GM23338 (cell line): ENCODE measurements around the gene FAM209A. TPM values are rescaled to one million over a fixed set of nuclear protein-coding genes. Genes with fewer than 3 reads are reported as not detected.

Experiments used
- ATAC-seq: fragments of 200-7000 bp; cut with Tn5 transposase; 3 replicates; pipeline ENCODE4 v1.9.1; 2020
- DNase-seq: peaks from one replicate; pipeline ENCODE4 v3.0.0-alpha.2; 2015; ENCODE audit warnings: low spot score
- H2AFZ ChIP-seq: fragments of 200-600 bp; sonication (generic); 2 replicates; pipeline ENCODE4 v1.8.0; 2016; ENCODE audit warnings: antibody characterized with exemption, mild to moderate bottlenecking, moderate library complexity
- H3F3A ChIP-seq: fragments of 200-600 bp; sonication (generic); replicated peaks from 2 replicates; pipeline ENCODE4 v1.8.0; 2017; ENCODE audit warnings: antibody characterized with exemption, mixed run types, low read depth
- H3K27ac ChIP-seq: fragments of 200-600 bp; sonication (generic); 2 replicates; pipeline ENCODE4 v1.6.1; 2016; ENCODE audit warnings: low read depth
- H3K27me3 ChIP-seq: fragments of 200-600 bp; sonication (generic); 2 replicates; pipeline ENCODE4 v1.8.0; 2016; ENCODE audit warnings: mild to moderate bottlenecking, mixed run types, moderate library complexity; ENCODE audit not compliant: insufficient read depth
- H3K36me3 ChIP-seq: fragments of 200-600 bp; sonication (generic); 2 replicates; pipeline ENCODE4 v1.8.0; 2016; ENCODE audit warnings: mild to moderate bottlenecking; ENCODE audit not compliant: insufficient read depth
- H3K4me1 ChIP-seq: fragments of 200-600 bp; sonication (generic); 2 replicates; pipeline ENCODE4 v1.8.0; 2016; ENCODE audit warnings: mild to moderate bottlenecking, moderate library complexity; ENCODE audit not compliant: insufficient read depth
- H3K4me2 ChIP-seq: fragments of 200-600 bp; sonication (generic); 2 replicates; pipeline ENCODE4 v1.7.1; 2017; ENCODE audit warnings: mixed run types
- H3K4me3 ChIP-seq: fragments of 200-600 bp; sonication (generic); 2 replicates; pipeline ENCODE4 v1.6.1; 2016; ENCODE audit warnings: mixed run types
- H3K79me2 ChIP-seq: fragments of 200-600 bp; sonication (generic); replicated peaks from 2 replicates; pipeline ENCODE4 v1.8.0; 2017; ENCODE audit warnings: mild to moderate bottlenecking; ENCODE audit not compliant: insufficient read depth
- H3K9me2 ChIP-seq: fragments of 200-600 bp; sonication (generic); 2 replicates; pipeline ENCODE4 v1.8.0; 2017; ENCODE audit not compliant: insufficient read depth
- H4K20me1 ChIP-seq: fragments of 200-600 bp; sonication (generic); replicated peaks from 2 replicates; pipeline ENCODE4 v1.8.0; 2017; ENCODE audit warnings: mild to moderate bottlenecking; ENCODE audit not compliant: insufficient read depth
- H3K27ac Mint-ChIP-seq: 2 replicates; pipeline ENCODE4 v1.8.0; 2020; ENCODE audit warnings: inconsistent platforms, mild to moderate bottlenecking, moderate library complexity, mixed read lengths
- H3K27me3 Mint-ChIP-seq: 3 replicates; pipeline ENCODE4 v1.8.0; 2022; ENCODE audit warnings: low read depth, mild to moderate bottlenecking, moderate library complexity, mixed read lengths, inconsistent platforms; ENCODE audit not compliant: insufficient read depth, poor library complexity
- H3K36me3 Mint-ChIP-seq: 3 replicates; pipeline ENCODE4 v1.8.0; 2021; ENCODE audit warnings: low read depth, mild to moderate bottlenecking, inconsistent platforms, moderate library complexity, mixed read lengths
- H3K4me1 Mint-ChIP-seq: 3 replicates; pipeline ENCODE4 v1.8.0; 2020; ENCODE audit warnings: mild to moderate bottlenecking, inconsistent platforms, mixed read lengths
- H3K4me3 Mint-ChIP-seq: 3 replicates; pipeline ENCODE4 v1.8.0; 2021; ENCODE audit warnings: moderate library complexity, mild to moderate bottlenecking, inconsistent platforms, mixed read lengths
- H3K9me3 Mint-ChIP-seq: 3 replicates; pipeline ENCODE4 v1.8.0; 2020; ENCODE audit warnings: moderate library complexity, mild to moderate bottlenecking, inconsistent platforms, mixed read lengths
- CTCF ChIP-seq, 2 experiments: fragments of 200-600 bp in 1 of 2; sonication (generic) in 1 of 2; conservative IDR thresholded peaks; 2 replicates each; pipeline versions ENCODE4 v1.5.1 to v1.6.1; 2016 to 2017; ENCODE audit warnings: antibody characterized with exemption in 2 of 2, low read depth in 2 of 2, mild to moderate bottlenecking in 2 of 2, moderate library complexity in 1 of 2
- EZH2 ChIP-seq: fragments of 200-600 bp; sonication (generic); IDR thresholded peaks from one replicate; pipeline ENCODE4 v1.8.0; 2017; ENCODE audit warnings: antibody characterized with exemption, mild to moderate bottlenecking, low read depth; ENCODE audit not compliant: unreplicated experiment
- EZH2phosphoT487 ChIP-seq: fragments of 200-600 bp; sonication (generic); IDR thresholded peaks from one replicate; pipeline ENCODE4 v1.8.1; 2018; ENCODE audit warnings: antibody characterized with exemption; ENCODE audit not compliant: unreplicated experiment
- NANOG ChIP-seq: IDR thresholded peaks from 2 replicates; pipeline ENCODE4 v1.6.1; 2016; ENCODE audit warnings: antibody characterized with exemption, borderline replicate concordance
- POLR2AphosphoS5 ChIP-seq: IDR thresholded peaks from 2 replicates; pipeline ENCODE4 v1.6.1; 2016; ENCODE audit warnings: antibody characterized with exemption, low read depth
- REST ChIP-seq: IDR thresholded peaks from one replicate; pipeline ENCODE4 v1.6.1; 2018; ENCODE audit warnings: antibody characterized with exemption; ENCODE audit not compliant: unreplicated experiment
- STAT1 ChIP-seq: IDR thresholded peaks from one replicate; pipeline ENCODE4 v1.6.1; 2016; ENCODE audit warnings: antibody characterized with exemption; ENCODE audit not compliant: unreplicated experiment
- ZNF114 ChIP-seq: fragments of 250-450 bp; sonication (Bioruptor Pico); IDR thresholded peaks from 2 replicates; pipeline ENCODE4 v1.5.0; 2020; ENCODE audit warnings: mild to moderate bottlenecking, moderate library complexity
- ZNF462 ChIP-seq: fragments of 250-450 bp; sonication (Bioruptor Pico); IDR thresholded peaks from 2 replicates; pipeline ENCODE4 v1.5.0; 2020; ENCODE audit warnings: mild to moderate bottlenecking, moderate library complexity
- polyA plus RNA-seq: library from polyadenylated mRNA; unstranded; fragments of >200 nt; fragmentation: Nextera tagmentation; extraction: Ambion mirVana; gene quantifications from 2 replicates; pipeline ENCODE4 v1.2.1, GENCODE V29; 2016
- total RNA-seq: library from RNA; depleted of rRNA; stranded (reverse); fragments of >200 nt; shearing (Covaris generic); gene quantifications from 2 replicates; pipeline ENCODE4 v1.2.3, GENCODE V29; 2014

The FAM209A gene
- total and polyA plus RNA-seq, 2 experiments from 2014 or later, result not detected

GRCh38 chr20:56574531-56575142 lies 50.1 kb downstream of the FAM209A start:
- Histone ChIP-seq H3K4me1 (no peaks in the 10 kb centered on the region), H2AFZ (no peak overlapping the region), H3K27ac (no peak overlapping the region), H4K20me1 (no peaks in the 10 kb centered on the region), H3K36me3 (no peaks in the 10 kb centered on the region), H3K79me2 (no peaks in the 10 kb centered on the region), H3K9me2 (no peaks in the 10 kb centered on the region), H3F3A (no peaks in the 10 kb centered on the region), H3K4me2 (no peak overlapping the region), H3K4me3 (no peak overlapping the region), H3K27me3 (no peaks in the 10 kb centered on the region)
- no peak overlapping the region for H3K4me3 Mint-ChIP-seq
- peaks cover 7% of the 10 kb centered on the region; the same call in 2 of the 3 replicates for H3K4me1 Mint-ChIP-seq
- no peak for TF ChIP-seq EZH2phosphoT487
- TF ChIP-seq REST, result no peak
- no peak for TF ChIP-seq ZNF462 (CRISPR knock-in tag)
- TF ChIP-seq NANOG, result no peak
- no peak for TF ChIP-seq POLR2AphosphoS5
- TF ChIP-seq ZNF114 (CRISPR knock-in tag), result no peak
- no peak for TF ChIP-seq EZH2
- TF ChIP-seq STAT1, result no peak
- TF ChIP-seq CTCF (conservative IDR thresholded peaks at IDR 0.05; ENCODE audit: low read depth in 2 of 2), result no peak
- 0 out of 2 replicates have a peak overlapping the region, but pooled peaks have one; percentile 73 for H3K27ac Mint-ChIP-seq
- DNase-seq (no peak), ATAC-seq (no peak)
- no peaks in the 10 kb centered on the region; the same call in 2 of the 3 replicates for H3K36me3 Mint-ChIP-seq
- H3K27me3 Mint-ChIP-seq, result peaks cover 5% of the 10 kb centered on the region
- H3K9me3 Mint-ChIP-seq, result peaks cover 16% of the 10 kb centered on the region; the same call in 2 of the 3 replicates
